ENCODE results near the gene IRF2BPL. TPM values are rescaled to one million over a fixed set of nuclear protein-coding genes. Genes with fewer than 3 reads are reported as not detected.
A peak's percentile ranks its signal among the peaks of the same experiment; 100 is the strongest.
"Not testable (repeated sequence)": the region's sequence is repeated elsewhere in the genome, so short reads cannot be mapped to it uniquely, and the experiment has no call there.

Gene IRF2BPL
- total RNA-seq, 1 donor from 2014 or later: 26.7 TPM

DNA sequence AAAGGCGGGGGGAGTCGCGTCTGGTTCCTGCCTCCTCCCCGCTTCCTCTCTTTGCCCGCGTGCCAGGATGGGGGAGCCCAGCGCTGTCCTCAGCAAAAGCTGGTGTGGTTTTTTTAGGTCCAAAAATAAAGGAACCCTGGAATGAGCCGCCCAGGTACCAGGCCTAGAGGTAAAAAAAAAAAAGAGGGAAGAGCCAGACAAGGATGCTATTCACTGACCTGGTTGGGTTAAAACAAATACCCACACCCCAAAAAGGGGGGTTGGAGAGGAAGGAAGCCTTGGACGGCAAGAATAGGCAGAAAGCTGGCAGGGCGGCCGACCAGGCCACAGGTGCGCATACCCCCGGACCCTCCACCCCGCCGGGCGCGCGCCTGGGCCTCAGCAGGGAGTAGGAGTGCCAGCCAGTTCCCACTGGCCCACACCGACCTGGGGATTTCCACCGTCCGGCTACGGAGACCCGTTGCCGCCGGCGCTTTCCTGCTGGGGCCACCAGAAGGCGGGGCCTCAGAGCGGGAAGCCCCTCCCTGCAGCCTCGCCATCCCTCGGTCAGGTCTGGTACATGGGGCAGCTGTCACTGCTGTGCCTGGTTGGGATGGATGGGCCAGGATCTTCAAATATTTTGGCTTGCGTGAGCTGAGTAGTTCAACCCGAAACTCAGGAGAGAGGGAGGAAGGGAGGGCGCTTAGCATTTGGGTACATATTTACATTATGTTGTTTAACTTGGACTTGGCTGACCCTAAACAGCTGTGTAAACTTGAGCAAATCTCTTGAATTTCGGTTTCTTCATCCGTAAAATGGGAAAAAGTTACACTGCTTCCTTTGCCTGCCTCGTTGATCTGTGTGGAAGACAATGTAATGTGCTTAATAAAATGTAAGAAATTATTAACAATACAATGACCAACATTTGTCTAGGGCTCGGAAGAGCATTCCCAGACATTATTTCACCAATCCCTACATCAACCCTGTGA lies 5.4 kb upstream of the IRF2BPL start:
- peak; percentile 77 for DNase-seq

DNA sequence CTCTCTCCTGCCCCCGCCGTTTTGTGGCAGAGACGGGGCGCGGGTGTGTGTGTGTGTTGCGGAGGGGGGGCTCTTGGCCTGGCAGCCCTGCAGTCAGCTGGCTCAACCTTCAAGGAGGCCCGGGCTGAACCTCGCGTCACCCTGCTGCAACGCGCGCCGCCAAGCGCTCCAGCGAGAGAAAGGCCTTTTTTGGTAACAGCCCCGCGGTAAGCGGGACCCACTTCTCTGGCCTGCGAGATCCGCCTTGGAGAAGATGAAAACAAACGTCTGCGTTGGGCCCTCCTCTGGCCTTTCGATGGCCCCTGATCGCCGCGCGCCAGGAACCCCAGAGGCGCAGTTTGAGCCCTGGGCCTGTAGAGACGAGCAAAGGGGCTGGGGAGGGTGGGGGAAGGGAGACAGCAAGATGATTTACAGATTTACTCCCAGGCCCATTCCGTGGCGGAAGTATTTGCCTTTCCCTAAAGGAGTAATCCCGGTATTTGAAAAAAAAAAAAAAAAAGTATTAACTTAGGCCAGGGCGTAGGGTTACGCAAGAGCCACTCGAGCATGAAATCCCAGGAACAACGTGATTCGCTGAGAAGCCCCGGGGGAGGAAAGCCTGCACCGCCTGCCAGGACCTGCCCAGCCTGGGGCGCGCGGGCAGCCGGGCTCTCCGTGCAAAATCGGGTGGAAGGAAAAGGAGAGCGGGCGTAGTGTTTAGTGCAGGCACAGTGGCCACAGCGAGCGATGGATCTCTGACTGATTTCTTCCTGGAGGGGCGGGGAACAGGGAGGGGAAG lies 4.5 kb upstream of the IRF2BPL start:
- DNase-seq: peak; percentile 94

DNA sequence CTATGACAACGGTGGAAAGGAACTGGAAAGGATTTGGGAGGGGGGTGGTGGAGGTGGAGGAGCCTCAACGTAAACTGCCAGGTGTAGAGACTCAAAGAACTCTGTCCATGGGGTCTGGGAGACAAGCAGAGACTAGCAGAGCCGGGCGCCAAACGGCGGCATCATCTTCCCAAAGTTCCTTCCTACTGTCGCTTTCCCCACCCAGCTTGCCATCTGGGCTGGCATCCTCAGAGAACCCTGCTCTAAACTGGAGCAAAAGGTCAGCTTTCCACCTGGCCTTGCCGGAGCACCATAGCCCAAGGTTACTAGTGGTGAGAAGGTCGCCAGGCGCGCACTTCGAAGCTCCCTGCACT lies 4.0 kb upstream of the IRF2BPL start:
- no peak for DNase-seq

DNA sequence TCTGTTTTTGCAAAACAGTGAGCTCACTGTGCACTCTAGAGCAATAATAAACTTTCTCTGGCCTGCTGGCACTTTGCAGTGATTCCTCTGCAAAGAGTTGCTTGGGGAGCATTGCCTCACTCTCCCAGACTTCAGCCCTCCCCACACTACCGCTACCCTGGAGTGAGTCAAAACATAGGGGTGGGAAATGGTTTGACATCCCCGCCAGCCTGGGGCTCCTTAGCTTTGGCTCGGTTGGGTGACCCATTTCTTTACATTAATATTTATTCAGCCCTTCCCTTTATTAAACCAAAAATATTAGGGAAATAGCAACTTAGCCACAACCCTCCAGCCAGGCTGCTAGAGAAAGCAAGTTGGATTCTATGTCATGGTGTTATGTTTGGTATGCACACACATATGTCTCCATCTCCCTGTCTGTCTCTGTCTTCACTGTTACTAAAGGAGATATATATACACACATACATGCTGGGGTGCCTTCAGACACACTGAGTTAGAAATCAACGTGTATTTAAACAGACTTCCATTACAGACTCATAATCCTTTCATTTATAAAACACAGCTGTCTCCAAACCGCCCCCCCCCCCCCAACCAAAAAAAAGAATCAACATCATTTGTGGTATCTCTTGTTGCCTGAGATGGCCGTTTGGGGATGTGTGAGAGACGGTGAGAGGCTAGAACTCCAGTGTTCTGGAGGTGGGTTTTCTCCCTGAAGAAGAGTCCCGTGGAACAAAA lies 3.4 kb upstream of the IRF2BPL start:
- DNase-seq: peak; percentile 83

DNA sequence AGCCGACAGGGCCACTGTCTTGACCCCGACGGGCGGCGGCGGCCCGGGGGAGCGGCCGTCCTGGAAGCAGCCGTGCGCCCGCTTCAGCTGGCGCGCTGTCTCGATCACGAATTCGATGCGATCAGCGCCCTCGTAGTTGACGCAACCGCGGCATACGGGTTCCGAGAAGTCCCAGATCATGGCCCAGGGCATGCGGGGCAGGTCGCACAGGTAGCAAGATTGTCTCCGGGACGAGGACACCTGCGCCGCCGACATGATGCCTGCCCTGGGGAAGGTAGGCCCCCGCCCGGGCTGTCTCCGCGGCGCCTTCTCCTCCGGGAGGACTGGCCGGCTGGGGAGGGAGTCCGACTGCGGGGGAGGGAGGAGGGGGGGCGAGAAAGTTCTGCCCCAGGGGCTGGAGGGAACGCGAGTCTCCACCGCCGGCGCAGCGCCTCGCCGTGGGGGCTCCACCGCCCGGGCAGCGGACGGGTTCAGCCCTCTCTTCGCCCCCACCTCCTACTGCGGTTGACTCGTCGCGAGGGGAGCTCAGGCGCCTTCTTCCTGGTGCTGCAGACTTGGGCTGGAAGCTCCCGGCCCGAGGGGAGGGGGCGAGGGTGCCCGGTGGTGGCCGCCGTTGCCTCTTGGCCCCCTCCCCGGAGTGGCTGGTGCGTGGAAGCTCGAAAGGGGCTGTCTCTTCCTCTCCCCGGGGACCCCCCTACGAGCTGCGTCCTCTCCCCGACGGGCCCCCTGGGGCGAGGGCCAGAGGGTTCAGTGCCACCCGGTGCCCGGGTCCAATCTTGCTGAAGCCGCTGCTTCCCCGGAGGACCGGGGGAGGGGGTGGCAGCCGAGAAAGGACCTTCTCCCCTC lies 747 bp downstream of the IRF2BPL start:
- DNase-seq: no peak

DNA sequence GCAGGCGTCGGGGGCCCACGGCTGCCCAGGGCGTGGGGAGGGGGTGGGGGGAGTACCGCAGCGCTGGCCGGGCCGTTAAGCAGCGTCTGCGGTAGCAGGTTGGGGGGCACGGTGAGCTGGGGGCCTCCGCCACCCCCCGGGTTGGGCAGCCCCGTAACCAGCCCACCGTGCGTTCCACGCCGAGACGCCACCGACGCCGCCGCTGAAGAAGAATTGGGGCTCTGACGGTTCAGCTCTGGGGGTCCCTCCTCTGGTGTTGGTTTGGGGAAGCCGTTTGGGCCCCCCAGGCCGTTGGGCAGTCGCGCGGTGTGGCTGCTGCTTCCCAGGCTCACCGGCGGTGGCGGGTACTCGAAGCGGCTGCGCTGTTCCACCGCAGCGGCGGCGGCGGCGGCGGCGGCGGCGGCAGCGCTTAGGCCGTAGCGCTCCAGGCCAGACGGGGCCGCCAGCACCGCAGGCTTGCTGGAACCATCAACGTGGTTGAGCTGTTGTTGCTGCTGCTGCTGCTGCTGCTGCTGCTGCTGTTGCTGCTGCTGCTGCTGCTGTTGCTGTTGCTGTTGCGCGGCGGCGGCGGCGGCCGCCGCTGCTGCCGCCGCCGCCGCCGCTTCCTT lies 1.5 kb downstream of the IRF2BPL start:
- no peak for DNase-seq

DNA sequence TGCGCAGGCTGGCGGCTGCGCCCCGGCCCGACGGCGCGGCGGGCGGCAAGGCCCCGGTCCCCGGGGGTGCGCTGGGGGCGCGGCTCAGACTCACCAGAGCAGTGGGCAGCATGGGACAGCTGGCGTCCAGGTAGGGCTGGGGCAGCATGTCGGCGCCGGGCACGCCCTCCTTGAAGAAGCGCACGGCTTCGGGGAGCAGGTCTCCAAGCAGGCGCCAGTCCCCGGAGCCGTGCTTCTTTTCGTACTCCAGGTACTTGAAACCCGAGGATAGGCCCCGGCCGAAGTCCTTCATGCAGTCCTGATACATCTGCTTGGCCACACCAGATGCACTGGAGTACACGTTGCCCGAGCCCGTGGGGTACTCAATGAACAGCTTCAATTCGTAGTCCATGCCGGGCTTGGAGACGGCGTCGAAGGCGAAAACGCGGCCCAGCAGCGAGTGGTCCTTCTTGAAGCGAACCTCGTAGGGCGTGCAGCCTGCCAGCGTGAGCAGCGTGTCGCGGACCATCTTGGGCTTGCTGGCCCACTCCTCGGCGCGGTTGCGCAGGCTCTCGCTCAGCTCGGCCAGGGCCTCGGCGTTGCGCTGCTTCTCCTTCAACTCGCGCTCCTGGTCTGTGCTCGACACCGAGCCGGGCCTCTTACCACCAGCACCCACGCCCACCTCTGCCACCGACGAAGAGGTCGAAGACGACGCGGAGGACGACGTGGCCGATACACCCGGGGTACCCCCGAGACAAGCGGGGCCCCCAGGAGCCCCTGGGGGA lies 2.2 kb downstream of the IRF2BPL start:
- DNase-seq: no peak

DNA sequence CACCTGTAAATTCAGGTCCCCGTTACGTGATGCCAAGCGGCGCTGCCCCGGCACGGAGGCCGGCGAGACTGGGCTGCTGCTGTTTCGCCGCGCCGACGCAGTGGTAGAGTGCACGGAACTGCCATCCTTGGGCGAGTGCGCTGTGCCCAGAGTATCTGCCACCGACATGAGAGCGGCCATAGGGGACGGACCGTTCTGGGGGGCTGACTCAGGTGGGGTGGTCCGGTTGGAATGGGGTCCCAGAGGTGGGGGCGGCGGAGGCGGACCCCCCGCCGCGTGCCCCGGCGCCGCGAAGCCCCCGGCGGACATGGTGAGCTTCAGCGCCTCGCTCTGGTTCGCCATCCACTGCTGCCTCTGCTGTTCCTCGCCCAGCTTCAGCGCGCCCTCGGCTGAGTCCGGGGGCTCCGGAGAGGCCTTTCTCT lies 2.8 kb downstream of the IRF2BPL start:
- DNase-seq: no peak

DNA sequence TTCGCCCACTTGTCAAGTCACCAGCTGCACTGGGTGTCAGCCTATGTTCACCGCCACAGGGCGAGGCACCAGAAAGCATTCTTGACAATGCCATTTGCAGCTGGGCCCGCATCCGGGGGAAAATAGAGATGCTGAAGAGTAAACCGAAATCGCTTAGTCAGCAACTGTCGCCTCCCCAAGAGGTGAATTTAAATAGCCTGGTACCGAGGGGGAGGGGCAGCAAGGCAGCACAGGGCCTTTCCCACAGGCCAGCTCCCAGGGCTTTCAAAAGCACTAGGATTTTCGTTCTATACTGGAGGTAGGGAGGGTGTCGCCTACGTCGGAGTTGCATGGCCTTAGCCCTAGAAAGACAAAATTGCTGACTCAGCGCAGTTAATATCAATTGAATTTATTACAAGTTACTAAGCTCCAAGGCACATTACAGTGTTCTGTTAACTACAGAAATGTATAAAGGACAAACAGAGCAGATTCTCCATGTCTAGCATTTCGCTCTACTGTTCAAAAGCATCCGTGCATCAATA lies 4.3 kb downstream of the IRF2BPL start:
- DNase-seq: peak; percentile 40

DNA sequence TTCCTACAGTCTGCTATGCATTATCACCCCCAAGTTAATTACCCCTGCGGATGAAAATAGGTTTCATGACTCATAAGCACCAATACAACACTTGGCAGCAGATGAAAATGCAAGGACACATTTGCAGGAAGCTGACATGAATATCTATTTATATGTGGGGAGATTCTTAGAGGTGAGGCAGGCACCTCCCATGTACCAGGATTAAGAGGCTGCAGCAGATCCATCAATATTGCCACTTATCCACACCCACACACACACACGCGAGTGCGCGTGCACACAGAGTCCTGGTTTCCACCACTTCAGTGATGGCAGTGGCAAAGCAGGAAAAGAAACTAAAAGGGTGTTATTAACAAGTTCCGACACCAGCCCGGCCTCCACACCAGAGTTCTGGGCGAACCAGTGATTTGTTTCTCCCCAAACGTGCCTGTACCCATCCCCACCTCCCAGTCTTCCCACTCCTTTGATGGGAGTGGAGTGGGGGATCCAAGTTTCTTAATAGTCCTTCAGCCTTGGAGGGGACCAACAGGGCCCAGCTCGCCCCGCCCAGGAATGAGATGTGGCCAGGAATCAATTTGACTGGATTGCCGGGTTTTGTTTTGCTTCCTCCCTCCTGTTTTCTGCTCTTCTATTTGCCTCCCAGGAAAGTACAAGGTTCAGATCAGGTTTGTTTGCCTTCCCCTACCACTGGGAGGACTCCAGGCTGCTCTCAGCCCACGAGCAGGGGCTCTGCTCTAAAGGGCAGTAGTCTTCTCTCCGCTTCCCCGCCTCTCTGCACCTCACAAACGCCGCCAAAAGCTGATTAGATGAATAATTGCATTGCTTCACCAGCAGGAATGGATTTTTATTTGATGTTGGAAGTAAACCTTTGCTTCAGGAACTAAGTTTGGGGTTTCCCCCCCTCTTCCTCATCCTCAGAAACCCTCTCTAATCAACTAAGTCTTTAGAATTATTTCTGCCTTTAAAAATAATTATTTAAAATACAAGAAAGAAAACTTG lies 5.2 kb downstream of the IRF2BPL start:
- peak; percentile 25 for DNase-seq

DNA sequence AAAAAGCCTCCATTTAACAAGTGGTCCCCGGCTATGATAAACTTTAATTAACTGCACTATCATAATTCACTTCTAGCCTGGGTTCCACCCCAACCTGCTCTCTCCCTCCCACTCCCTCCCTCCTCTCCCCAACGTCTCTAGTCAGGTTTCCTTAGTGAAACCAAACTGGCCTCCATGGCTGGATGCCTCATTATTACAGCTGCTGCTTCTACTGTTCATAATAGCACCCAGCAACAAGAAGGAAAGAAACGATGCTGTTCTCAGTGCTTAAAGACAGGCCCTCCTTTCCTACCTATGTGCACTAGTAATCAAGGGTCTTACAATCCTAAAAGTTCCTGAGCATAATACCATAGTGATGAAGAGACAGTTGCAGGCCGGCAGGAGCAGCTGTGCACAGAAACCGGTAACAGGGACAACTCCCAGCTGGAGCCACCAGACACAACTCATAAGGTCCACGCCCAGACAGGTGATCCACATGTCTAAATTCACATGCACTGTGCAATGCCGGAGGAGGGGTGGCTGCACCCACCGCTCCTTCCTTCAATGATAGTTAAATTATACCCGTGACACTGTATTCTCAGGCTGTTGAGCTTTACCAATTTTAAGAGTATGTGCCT lies 6.2 kb downstream of the IRF2BPL start:
- DNase-seq: no peak

DNA sequence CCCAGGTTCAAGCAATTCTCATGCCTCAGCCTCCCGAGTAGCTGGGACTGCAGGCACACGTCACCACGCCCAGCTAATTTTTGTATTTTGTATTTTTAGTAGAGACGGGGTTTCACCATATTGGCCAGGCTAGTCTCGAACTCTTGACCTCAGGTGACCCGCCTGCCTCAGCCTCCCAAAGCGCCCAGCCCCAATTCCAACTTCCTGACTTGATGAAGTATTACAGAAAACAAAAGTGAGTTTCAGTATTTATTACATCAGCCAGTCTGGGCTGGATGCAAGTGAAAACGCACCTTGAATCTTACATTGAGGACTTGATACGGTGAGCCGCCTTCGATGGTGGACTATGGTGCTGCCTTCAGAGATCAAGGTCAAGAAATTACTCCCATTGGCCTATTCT lies 7.1 kb downstream of the IRF2BPL start:
- DNase-seq: not testable (repeated sequence)

DNA sequence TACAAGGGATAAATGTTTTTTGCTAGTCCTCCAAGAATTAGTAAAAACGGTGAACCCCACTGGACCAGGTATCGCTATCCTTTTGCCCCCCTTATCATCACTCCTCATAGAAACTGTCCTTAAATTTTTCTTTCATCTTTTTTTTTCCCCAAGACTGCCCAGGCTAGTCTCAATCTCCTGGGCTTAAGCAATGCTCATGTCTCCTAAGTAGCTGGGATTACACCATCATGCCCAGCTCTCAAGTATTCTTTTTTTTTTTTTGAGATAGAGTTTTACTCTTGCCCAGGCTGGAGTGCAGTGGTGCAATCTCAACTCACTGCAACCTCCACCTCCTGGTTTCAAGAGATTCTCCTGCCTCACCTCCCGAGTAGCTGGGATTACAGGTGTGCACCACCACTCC lies 9.7 kb downstream of the IRF2BPL start:
- no peak for DNase-seq

DNA sequence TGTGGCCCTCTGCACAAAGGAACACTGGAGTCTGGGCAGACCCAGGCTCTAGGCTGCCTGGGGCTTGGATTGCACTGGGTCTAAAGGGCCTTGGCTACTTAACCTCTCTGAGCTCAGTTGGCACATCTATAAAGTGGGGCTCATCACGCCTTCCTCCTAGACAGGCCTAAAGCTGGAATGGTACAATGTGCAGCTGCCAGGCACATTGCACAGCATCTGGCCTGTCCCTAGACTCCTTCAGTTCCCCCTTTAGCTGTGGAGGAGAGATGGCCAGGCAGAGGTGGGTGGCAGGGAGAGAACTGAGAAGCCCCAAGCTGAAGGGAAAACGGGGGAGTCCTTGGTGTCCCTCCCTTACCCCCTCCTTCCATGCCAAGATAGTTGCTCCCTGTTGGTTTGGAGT lies 10.8 kb downstream of the IRF2BPL start:
- no peak for DNase-seq

DNA sequence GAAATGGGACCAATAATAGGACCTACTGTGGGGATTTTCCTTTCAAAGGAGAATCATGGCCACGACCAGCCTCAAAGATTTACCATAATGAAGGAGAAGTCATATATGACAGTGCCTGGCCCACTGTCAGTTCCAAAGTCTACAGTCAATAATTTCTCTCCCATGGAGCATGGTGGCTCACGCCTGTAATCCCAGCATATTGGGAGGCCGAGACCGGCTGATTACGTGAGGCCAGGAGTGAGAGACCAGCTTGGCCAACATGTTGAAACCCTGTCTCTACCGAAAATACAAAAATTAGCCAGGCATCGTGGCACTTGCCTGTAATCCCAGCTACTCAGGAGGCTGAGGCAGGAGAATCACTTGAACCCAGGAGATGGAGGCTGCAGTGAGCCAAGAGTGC lies 13.8 kb downstream of the IRF2BPL start:
- no peak for DNase-seq

DNA sequence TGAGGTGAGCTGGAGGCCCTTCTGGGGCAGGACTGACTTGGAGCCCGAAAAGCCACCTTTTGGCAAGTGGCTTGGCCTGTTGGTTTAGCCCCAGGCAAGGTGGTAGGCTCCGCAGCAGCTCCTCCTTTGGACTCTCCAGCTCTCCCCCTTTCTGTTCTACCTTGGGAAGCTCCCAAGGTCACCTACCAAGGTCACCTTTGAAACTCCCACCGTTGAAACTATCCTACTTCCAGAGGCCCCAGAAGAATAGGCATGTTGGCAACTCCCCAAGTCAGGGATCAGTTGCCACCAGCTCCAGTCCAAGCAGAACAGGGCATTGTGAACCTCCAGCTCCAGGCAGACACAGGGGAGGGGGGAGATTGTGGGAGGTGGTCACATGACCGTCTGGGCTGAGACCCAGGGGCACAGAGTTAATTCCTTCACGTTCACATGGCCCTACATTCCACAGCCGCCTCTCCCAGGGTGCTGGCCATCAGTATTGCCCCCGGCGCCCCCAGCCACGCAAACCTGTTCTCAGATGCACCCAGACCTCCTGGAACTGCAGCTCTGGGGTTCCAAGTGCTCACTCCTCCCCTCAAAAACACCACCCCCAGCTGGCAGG lies 14.4 kb downstream of the IRF2BPL start:
- DNase-seq: peak; percentile 31

DNA sequence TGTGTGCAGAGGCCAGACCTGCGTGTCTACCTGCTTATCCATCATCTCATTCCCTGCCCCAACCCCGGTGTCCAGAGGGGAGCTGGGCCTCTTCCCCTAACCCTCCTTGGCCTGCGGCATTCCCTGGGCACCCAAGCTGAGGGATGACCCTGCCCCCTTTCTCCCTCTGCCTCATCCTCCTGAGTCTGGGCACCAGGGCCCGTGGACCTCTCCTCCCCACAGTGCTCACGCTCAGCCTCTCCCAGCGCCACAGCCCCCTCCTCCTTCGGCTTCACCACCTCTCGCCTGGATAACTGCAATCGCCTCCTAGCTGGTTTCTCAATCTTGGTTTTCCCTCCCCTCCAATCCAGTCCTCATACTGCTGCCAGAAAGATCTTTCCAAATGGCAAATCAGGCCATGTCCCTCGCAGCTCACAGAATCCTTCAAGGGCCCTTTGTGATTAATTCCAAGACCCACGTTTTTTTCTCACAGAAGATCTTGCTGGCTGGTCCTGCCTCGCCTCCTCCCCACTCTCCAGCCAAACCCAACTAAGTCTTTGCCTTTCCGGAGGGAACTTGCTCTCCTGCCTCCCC lies 16.2 kb downstream of the IRF2BPL start:
- DNase-seq: no peak

DNA sequence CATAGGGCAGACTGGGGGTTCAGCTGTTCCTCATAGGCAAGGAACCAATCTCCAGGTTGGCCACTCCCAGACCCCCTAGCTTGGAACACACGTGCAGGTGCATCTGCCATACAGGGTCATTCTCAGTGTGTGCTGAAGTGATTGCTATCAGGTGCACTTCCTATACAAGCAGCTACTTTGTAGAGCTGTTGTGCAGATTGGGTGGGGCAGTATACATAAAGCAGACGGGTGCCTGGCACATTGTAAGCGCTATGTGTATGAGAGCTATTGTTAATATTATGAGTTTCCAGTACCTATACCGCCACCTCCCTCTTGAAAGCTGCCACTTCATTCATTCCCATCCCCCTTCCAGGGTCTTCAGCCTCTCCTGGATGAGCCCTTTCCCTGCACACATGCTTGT lies 17.3 kb downstream of the IRF2BPL start:
- no peak for DNase-seq

All from skin of body (tissue), 2 donors.